ENCODE results near the gene EXOC4.
"Not testable (repeated sequence)": the region's sequence is repeated elsewhere in the genome, so short reads cannot be mapped to it uniquely, and the experiment has no call there.

The EXOC4 gene

DNA sequence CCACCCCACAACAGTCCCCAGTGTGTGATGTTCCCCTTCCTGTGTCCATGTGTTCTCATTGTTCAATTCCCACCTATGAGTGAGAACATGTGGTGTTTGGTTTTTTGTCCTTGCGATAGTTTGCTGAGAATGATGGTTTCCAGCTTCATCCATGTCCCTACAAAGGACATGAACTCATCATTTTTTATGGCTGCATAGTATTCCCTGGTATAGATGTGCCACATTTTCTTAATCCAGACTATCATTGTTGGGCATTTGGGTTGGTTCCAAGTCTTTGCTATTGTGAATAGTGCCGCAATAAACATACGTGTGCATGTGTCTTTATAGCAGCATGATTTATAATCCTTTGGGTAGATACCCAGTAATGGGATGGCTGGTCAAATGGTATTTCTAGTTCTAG is 26.1 kb downstream of the EXOC4 start:
- DNase-seq = not testable (repeated sequence)

DNA sequence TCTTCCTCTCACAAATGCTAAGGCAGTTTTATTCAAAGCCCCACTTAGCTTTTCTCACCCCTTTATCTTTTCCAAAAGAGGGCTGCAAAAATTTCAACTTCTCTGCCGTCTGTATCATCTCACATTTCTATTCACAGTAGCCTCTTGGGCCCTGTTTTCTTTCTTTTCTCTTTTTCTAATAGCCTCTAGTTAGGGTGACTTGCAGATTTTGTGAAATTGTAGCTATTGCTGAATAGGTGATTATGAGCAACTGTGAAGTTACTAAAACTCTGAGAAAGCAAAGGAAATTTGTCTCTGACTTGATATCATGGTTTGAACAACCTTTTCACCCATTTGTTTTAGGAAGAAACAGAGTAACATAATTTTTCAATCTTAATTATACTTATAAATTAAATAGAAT is 29.2 kb downstream of the EXOC4 start:
- DNase-seq = no peak

DNA sequence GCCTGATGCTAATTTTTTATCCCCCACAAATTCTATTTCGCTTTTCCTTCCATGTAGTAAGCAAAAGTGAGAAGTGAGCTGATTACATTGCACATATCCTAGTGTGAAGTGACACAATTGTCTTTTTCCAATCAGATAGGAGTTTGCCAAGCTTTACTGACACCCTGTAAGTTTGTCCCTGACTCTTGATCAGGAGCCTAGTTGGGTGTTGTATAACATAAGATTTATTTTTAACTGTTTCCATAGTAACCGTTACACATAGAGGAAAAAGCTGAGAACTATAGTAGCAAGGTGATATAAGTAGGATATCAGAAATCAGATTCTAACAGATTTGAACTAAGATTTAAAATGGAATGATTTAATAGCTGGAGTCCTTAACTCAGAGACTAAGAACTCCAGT is 31.2 kb downstream of the EXOC4 start:
- DNase-seq = no peak

GRCh38 chr7:133288970-133289369 is 36.1 kb downstream of the EXOC4 start:
- no peak for DNase-seq

- no peak for DNase-seq
Observed at GRCh38 chr7:133290041-133290440, 37.2 kb downstream of the EXOC4 start.

GRCh38 chr7:133290676-133291333 is 37.9 kb downstream of the EXOC4 start:
- DNase-seq = no peak

DNA sequence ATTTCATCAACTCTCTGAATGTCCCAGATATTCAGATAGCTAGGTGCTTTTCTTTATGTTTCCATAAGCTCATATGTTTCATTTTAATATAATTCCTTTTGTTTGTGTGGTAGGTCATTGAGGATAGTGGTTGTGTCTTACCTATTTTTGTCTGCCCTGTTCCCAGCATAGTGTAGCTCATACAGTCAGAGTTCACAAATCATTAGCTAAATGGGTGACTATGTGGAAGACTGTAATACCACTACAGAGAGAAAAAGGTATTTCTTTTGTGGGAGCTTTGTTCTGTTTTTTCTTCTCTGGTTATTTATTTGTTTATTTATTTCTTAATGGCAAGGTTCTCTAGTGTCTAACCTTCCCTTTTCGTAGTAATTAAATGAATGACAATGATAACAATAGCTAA is 39.8 kb downstream of the EXOC4 start:
- DNase-seq = no peak

GRCh38 chr7:133293384-133294160 is 40.7 kb downstream of the EXOC4 start:
- no peak for DNase-seq

DNA sequence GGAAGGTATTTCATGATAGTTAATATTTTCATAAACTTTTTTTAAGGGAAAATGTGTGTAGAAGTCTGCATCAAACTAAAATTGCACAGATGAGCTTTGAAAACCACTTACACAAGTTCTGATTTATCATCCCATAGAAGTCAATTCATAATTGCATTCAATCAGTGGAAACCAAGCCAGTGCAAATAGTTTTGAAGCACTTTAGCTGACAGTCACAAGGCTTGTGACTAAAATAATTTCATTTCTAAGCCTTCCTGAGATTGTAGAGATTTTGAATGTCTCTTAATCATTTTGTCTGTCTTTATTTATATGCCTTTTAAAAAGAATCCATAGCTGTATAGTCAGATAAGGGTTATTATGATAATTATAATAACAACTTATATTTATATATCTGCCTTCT is 41.4 kb downstream of the EXOC4 start:
- no peak for DNase-seq

DNA sequence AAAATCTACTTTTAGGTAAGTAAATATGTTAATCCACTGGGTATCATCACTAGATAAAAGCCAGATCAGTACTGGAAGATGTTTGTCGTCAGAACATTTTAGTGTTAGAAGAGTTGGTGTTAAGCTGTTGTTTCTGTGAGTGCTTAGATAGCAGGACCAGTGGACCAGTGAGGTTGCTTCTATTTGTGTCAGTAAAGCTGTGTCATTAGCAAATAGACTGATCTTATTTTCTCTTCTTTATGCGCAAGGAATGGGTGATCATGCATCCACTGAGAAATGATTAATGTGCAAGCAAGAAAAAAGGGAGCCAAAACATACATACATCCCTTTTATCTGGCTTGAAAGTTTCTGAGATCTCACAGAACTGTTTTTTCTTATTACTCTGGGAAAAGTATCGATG is 42.6 kb downstream of the EXOC4 start:
- DNase-seq = no peak

DNA sequence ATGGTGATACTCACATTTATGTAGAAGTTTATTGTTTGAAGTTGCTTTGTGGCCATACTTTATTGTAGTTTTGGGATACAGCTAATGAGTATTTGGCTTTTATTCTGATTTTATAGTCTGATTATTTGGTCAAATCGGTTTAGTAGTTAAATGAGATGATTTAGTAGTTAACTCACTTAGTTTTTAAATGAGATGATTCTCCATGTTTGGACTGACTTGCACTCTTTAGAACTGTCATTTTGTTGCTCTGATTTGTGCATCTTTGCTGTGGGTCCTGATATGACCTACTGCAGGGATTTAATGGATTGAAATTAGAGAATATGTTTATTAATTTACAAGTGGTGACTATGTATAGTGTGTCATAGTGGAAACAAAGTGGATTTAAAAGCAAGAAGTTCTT is 44.2 kb downstream of the EXOC4 start:
- DNase-seq = no peak

GRCh38 chr7:133298080-133298479 is 45.2 kb downstream of the EXOC4 start:
- no peak for DNase-seq

GRCh38 chr7:133299676-133300075 is 46.8 kb downstream of the EXOC4 start:
- no peak for DNase-seq

GRCh38 chr7:133300088-133300487 is 47.2 kb downstream of the EXOC4 start:
- DNase-seq = no peak

DNA sequence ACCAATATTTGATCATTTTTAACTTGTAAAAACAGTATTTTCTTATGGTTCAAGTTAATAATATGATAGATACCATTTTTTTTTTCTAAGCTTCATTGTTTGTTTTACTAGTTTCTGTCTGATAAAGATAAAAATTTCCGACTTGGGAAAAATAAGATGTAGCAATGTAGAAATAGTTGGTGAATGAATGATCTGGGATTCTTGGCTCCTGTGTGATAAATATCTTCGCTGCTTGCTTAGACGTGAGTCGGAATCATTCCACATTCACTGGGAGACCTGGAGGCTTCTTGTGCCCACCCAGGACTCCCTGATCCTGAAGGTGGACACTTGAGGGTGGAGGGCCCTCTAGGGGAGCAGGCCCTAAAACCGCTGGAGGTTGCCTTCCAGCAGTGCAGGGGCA is 47.9 kb downstream of the EXOC4 start:
- DNase-seq = no peak

DNA sequence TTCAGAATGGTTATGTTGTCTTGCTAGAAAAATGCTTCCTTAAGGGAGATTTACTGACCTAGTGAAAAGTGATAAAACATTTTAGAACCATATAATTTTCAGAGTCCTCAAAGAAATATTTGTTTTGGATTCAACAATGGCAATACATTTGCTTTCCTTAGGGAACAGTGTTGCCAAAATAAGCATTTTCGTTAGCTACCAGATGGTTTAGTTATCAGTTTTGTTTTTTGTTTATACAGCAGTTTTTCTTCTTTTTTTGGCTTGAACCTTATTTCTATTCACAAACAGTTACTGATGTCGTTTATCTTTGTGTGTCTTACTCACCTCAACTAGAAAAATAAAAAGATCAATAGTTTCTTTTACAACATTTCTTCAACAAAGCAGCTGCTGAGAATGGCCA is 48.6 kb downstream of the EXOC4 start:
- DNase-seq = no peak

- DNase-seq = no peak
Observed at GRCh38 chr7:133303372-133303771, 50.5 kb downstream of the EXOC4 start.

- no peak for DNase-seq
Observed at GRCh38 chr7:133303931-133304330, 51.1 kb downstream of the EXOC4 start.

DNA sequence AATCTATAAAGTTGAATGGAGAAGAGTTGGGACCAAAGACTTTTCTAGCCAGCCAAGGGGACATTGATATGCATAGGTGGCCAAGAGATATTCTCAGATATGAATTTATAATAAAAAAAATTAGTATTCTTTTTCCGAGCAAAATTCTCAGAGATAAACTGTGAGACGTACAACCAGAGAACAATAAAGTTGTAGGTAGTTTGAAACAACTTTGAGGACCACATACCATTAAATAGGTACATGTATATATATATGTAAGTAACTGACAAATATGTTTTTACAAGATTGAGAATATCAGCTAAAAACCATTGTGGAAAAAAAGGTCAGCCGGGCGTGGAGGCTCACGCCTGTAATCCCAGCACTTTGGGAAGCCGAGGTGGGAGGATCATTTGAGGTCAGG is 56.5 kb downstream of the EXOC4 start:
- DNase-seq = no peak

DNA sequence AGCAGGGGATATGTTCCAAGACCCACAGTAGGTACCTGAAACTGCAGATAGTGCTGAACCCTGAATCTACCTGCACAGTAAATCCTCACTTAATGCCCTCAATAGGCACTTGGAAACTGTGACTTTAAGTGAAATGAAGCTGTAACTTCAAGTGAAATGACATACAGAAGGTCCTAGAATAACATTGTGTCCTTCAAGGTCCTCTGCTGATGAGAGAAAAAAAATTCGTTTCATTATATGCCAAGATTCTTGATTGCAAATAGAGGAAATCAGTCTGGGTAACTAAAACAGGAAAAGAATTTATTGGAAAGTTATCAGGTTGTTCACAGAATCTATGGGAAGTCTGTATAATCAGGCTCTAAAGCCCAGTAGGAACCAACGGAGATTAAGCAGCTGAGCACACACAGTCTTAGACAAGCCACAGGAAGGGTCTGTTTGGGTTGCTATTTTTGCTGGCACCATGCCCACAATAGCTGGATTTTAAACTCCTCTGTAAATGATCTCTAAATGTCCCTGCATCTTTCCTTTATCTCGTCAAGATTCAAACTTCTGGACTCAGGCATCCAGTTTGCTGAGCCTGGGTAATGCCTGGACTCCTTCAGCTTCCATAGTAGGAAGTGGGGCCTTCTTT is 57.5 kb downstream of the EXOC4 start:
- DNase-seq = no peak

- peak; percentile 1 for DNase-seq
Observed at GRCh38 chr7:133313575-133313974, 60.7 kb downstream of the EXOC4 start.

GRCh38 chr7:133314084-133314483 is 61.2 kb downstream of the EXOC4 start:
- no peak for DNase-seq

- no peak for DNase-seq
Observed at GRCh38 chr7:133315332-133316040, 62.6 kb downstream of the EXOC4 start.

- no peak for DNase-seq
Observed at GRCh38 chr7:133319842-133320241, 67.0 kb downstream of the EXOC4 start.

Measured in CD4-positive, alpha-beta T cell treated with Interleukin-4 for 4 hours (primary cell).